ENCODE results near the gene CAMTA1.

The CAMTA1 gene

GRCh38 chr1:7770997-7771822, 986.0 kb downstream of the CAMTA1 start, which contains the start of gene VAMP3:
Gene VAMP3 (plus strand): TSS chr1:7771296. CDS start chr1:7771384, 88 bp downstream.
- peak within 1 kb of the TSS; percentile 73 for H3K9ac ChIP-seq (ENCODE audit: low read depth, low read length)
- H3K9me3 ChIP-seq (ENCODE audit: control insufficient read depth, insufficient read depth, low read length) = no peaks in the 10 kb centered on the region
- no peaks in the 10 kb centered on the region for H3K27me3 ChIP-seq (ENCODE audit: control insufficient read depth, insufficient read depth, low read length)
- H3K36me3 ChIP-seq (ENCODE audit: control insufficient read depth, insufficient read depth, low read length) = no peaks in the 10 kb centered on the region
- peak within 1 kb of the TSS; percentile 89 for H3K4me3 ChIP-seq (ENCODE audit: low read depth, low read length)
- H3K4me1 ChIP-seq (ENCODE audit: control insufficient read depth, insufficient read depth, low read length) = peaks cover 5% of the 10 kb centered on the region

GRCh38 chr1:7771823-7772299, 986.6 kb downstream of the CAMTA1 start:
- no peaks in the 10 kb centered on the region for H3K36me3 ChIP-seq (ENCODE audit: control insufficient read depth, insufficient read depth, low read length)
- H3K4me1 ChIP-seq (ENCODE audit: control insufficient read depth, insufficient read depth, low read length) = peaks cover 5% of the 10 kb centered on the region
- H3K9me3 ChIP-seq (ENCODE audit: control insufficient read depth, insufficient read depth, low read length) = no peaks in the 10 kb centered on the region
- H3K4me3 ChIP-seq (ENCODE audit: low read depth, low read length) = peak overlapping the region; percentile 89
- peak overlapping the region; percentile 73 for H3K9ac ChIP-seq (ENCODE audit: low read depth, low read length)
- H3K27me3 ChIP-seq (ENCODE audit: control insufficient read depth, insufficient read depth, low read length) = no peaks in the 10 kb centered on the region

- Histone ChIP-seq H3K4me3 (ENCODE audit: low read depth, low read length) (no peak overlapping the region), H3K9me3 (ENCODE audit: control insufficient read depth, insufficient read depth, low read length) (no peaks in the 10 kb centered on the region), H3K36me3 (ENCODE audit: control insufficient read depth, insufficient read depth, low read length) (peaks cover 6% of the 10 kb centered on the region), H3K27me3 (ENCODE audit: control insufficient read depth, insufficient read depth, low read length) (no peaks in the 10 kb centered on the region), H3K4me1 (ENCODE audit: control insufficient read depth, insufficient read depth, low read length) (no peaks in the 10 kb centered on the region), H3K9ac (ENCODE audit: low read depth, low read length) (no peak overlapping the region)
Observed at GRCh38 chr1:7777591-7777990, 992.3 kb downstream of the CAMTA1 start.

GRCh38 chr1:7778133-7778628, 992.9 kb downstream of the CAMTA1 start:
- no peaks in the 10 kb centered on the region for H3K9me3 ChIP-seq (ENCODE audit: control insufficient read depth, insufficient read depth, low read length)
- no peaks in the 10 kb centered on the region for H3K4me1 ChIP-seq (ENCODE audit: control insufficient read depth, insufficient read depth, low read length)
- H3K4me3 ChIP-seq (ENCODE audit: low read depth, low read length) = no peak overlapping the region
- H3K36me3 ChIP-seq (ENCODE audit: control insufficient read depth, insufficient read depth, low read length) = peaks cover 6% of the 10 kb centered on the region
- no peak overlapping the region for H3K9ac ChIP-seq (ENCODE audit: low read depth, low read length)
- no peaks in the 10 kb centered on the region for H3K27me3 ChIP-seq (ENCODE audit: control insufficient read depth, insufficient read depth, low read length)

GRCh38 chr1:7780976-7781375, 995.7 kb downstream of the CAMTA1 start:
- Histone ChIP-seq H3K4me1 (ENCODE audit: control insufficient read depth, insufficient read depth, low read length) (no peaks in the 10 kb centered on the region), H3K36me3 (ENCODE audit: control insufficient read depth, insufficient read depth, low read length) (peaks cover 6% of the 10 kb centered on the region), H3K4me3 (ENCODE audit: low read depth, low read length) (no peak overlapping the region)

GRCh38 chr1:7781501-7781900, 996.2 kb downstream of the CAMTA1 start:
- peaks cover 6% of the 10 kb centered on the region for H3K36me3 ChIP-seq (ENCODE audit: control insufficient read depth, insufficient read depth, low read length)
- H3K9ac ChIP-seq (ENCODE audit: low read depth, low read length) = no peak overlapping the region
- peaks cover 12% of the 10 kb centered on the region for H3K27me3 ChIP-seq (ENCODE audit: control insufficient read depth, insufficient read depth, low read length)
- H3K9me3 ChIP-seq (ENCODE audit: control insufficient read depth, insufficient read depth, low read length) = no peaks in the 10 kb centered on the region
- no peaks in the 10 kb centered on the region for H3K4me1 ChIP-seq (ENCODE audit: control insufficient read depth, insufficient read depth, low read length)
- H3K4me3 ChIP-seq (ENCODE audit: low read depth, low read length) = no peak overlapping the region

More at GRCh38 chr1:7780976-7781375, 995.7 kb downstream of the CAMTA1 start:
- Histone ChIP-seq H3K9me3 (ENCODE audit: control insufficient read depth, insufficient read depth, low read length) (no peaks in the 10 kb centered on the region), H3K27me3 (ENCODE audit: control insufficient read depth, insufficient read depth, low read length) (peaks cover 12% of the 10 kb centered on the region), H3K9ac (ENCODE audit: low read depth, low read length) (no peak overlapping the region)

GRCh38 chr1:7781923-7782495, 996.8 kb downstream of the CAMTA1 start:
- peaks cover 12% of the 10 kb centered on the region for H3K27me3 ChIP-seq (ENCODE audit: control insufficient read depth, insufficient read depth, low read length)
- H3K9ac ChIP-seq (ENCODE audit: low read depth, low read length) = no peak overlapping the region
- H3K9me3 ChIP-seq (ENCODE audit: control insufficient read depth, insufficient read depth, low read length) = no peaks in the 10 kb centered on the region
- no peaks in the 10 kb centered on the region for H3K4me1 ChIP-seq (ENCODE audit: control insufficient read depth, insufficient read depth, low read length)
- H3K36me3 ChIP-seq (ENCODE audit: control insufficient read depth, insufficient read depth, low read length) = peaks cover 4% of the 10 kb centered on the region
- no peak overlapping the region for H3K4me3 ChIP-seq (ENCODE audit: low read depth, low read length)

GRCh38 chr1:7783178-7783711, 998.0 kb downstream of the CAMTA1 start:
- H3K9ac ChIP-seq (ENCODE audit: low read depth, low read length) = peak overlapping the region; percentile 54
- no peaks in the 10 kb centered on the region for H3K36me3 ChIP-seq (ENCODE audit: control insufficient read depth, insufficient read depth, low read length)
- H3K9me3 ChIP-seq (ENCODE audit: control insufficient read depth, insufficient read depth, low read length) = no peaks in the 10 kb centered on the region
- H3K27me3 ChIP-seq (ENCODE audit: control insufficient read depth, insufficient read depth, low read length) = peaks cover 12% of the 10 kb centered on the region
- H3K4me3 ChIP-seq (ENCODE audit: low read depth, low read length) = peak overlapping the region; percentile 65
- H3K4me1 ChIP-seq (ENCODE audit: control insufficient read depth, insufficient read depth, low read length) = no peaks in the 10 kb centered on the region

- Histone ChIP-seq H3K4me3 (ENCODE audit: low read depth, low read length) (peak within 1 kb of the TSS; percentile 65), H3K27me3 (ENCODE audit: control insufficient read depth, insufficient read depth, low read length) (peaks cover 12% of the 10 kb centered on the region), H3K9me3 (ENCODE audit: control insufficient read depth, insufficient read depth, low read length) (no peaks in the 10 kb centered on the region), H3K4me1 (ENCODE audit: control insufficient read depth, insufficient read depth, low read length) (no peaks in the 10 kb centered on the region), H3K9ac (ENCODE audit: low read depth, low read length) (peak within 1 kb of the TSS; percentile 54), H3K36me3 (ENCODE audit: control insufficient read depth, insufficient read depth, low read length) (no peaks in the 10 kb centered on the region)
Observed at GRCh38 chr1:7783826-7784491, 998.7 kb downstream of the CAMTA1 start, which contains the start of gene PER3. Gene PER3 (plus strand): TSS chr1:7784291. CDS start chr1:7784878, 587 bp downstream.

GRCh38 chr1:7784492-7785071, 999.3 kb downstream of the CAMTA1 start:
- no peaks in the 10 kb centered on the region for H3K36me3 ChIP-seq (ENCODE audit: control insufficient read depth, insufficient read depth, low read length)
- H3K4me3 ChIP-seq (ENCODE audit: low read depth, low read length) = peak overlapping the region; percentile 60
- no peak overlapping the region for H3K9ac ChIP-seq (ENCODE audit: low read depth, low read length)
- H3K9me3 ChIP-seq (ENCODE audit: control insufficient read depth, insufficient read depth, low read length) = no peaks in the 10 kb centered on the region
- H3K4me1 ChIP-seq (ENCODE audit: control insufficient read depth, insufficient read depth, low read length) = no peaks in the 10 kb centered on the region
- peaks cover 12% of the 10 kb centered on the region for H3K27me3 ChIP-seq (ENCODE audit: control insufficient read depth, insufficient read depth, low read length)

GRCh38 chr1:7785108-7785507, 999.9 kb downstream of the CAMTA1 start:
- Histone ChIP-seq H3K4me1 (ENCODE audit: control insufficient read depth, insufficient read depth, low read length) (no peaks in the 10 kb centered on the region), H3K9me3 (ENCODE audit: control insufficient read depth, insufficient read depth, low read length) (no peaks in the 10 kb centered on the region), H3K4me3 (ENCODE audit: low read depth, low read length) (peak overlapping the region; percentile 60), H3K9ac (ENCODE audit: low read depth, low read length) (no peak overlapping the region), H3K36me3 (ENCODE audit: control insufficient read depth, insufficient read depth, low read length) (no peaks in the 10 kb centered on the region), H3K27me3 (ENCODE audit: control insufficient read depth, insufficient read depth, low read length) (peaks cover 12% of the 10 kb centered on the region)

All from iPS-15b (cell line).